HG02610 (cell line): Measurements from ENCODE around the gene MACROH2A1.
"Not testable (repeated sequence)": the region's sequence is repeated elsewhere in the genome, so short reads cannot be mapped to it uniquely, and the experiment has no call there.

Source experiments
- ATAC-seq: cut with Tn5 transposase; IDR thresholded peaks from one replicate; pipeline ENCODE4 v1.9.1; 2021; ENCODE audit warnings: mild to moderate bottlenecking, moderate library complexity; ENCODE audit not compliant: unreplicated experiment

Gene MACROH2A1

DNA sequence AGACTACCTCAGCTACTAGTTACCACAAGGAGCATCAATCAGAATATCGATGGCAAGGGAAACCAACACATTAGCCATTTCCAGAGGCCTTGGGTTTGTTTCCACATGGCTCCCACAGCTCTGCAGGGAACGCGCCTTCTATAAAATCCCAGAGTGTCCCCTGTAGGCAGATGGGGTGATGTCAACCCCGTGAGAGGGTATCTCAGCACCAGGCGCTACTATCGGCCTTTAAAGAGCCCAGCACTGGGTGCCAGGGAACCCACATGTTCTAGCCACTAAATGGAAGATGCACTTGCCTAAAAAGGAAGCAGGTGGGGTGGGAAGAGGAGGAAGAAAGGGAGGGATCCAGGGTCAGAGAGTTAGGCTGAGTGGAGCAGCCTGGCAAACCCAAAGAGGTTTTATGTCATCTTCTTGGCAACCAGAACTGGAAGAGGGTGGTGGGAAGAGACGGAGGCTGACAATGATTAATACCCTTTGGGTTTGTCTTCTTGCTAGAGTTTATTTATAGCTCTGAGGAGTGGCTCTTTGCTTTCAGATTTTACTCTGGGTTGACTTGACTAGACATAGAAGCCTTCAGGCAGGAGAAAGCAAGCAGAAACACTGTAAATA lies 19.9 kb downstream of the MACROH2A1 start:
- no peak for ATAC-seq

DNA sequence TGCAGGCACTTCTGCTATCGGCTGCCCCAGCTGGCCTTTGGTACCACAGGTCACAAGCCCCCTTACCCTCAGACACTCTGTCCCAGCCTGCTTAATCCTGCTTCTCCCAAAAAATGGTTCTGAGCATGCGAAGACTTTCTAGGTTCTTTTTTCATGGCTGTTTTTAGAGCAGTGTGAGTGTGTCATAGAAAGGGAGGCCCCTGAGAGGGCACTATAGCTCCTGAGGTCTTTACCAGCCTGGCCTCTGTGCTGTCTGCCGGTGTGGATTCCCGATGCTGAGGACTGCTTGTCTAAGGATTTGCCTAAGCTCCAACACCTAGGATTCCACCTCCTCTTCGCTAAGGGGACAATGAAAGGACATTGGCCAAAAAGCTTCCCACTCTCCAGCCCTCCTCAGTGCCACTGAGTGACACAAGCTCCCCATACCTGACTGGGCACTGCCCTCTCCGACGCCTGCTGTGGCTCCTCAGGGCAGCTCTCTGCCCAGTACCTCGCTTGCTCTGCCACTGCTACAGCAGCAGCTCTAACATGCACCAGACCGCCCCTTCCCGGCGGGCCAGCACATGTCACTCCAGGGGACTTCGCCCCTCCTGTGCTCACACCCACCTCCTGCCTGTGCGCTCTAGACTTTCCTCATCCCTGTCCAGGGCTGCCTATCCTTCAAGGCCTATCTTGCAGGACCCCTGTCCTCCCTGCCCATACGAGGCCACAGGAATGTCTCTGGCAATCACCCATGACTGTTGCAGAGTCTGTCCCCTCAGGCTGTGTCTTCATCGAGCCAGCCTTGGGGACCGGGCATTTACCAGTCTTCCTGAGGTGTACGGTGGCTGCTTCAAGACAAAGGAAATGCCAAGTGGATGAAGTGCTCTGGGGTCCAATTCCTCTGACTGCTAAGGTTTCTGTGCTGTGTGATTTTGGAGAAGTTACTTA lies 21.0 kb downstream of the MACROH2A1 start:
- ATAC-seq = peak; percentile 7

DNA sequence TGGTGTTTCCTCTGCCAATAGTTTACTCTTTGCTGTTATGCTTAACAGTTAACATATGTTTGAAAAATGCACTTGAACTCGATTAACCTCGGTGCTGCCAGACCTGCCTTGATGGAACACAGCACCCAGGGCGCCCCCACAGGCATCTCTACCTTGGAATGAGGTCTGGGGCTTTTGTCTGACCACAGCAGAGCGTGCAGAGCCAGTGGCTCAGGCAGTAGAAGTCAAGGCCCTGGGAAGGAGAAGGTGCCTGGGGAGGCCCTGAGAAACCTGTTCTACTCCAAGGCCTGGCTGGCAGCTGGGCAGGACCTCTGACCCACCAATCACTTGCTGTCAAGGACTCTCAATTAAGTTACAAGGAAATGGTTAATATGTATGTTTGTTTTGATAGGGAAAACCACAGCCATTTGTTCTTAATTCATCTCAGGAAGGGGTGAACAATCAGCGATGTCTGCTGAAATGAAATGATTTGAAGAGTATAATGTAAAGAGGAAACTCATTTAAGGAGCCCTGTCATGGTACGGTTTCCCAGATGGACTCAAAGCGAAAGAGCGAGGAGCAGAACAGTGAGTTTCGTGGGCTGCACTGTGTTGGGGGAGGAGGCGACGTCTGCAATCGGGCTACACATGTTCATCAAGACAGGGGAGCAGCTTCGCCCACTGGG lies 21.9 kb downstream of the MACROH2A1 start:
- peak; percentile 93 for ATAC-seq

DNA sequence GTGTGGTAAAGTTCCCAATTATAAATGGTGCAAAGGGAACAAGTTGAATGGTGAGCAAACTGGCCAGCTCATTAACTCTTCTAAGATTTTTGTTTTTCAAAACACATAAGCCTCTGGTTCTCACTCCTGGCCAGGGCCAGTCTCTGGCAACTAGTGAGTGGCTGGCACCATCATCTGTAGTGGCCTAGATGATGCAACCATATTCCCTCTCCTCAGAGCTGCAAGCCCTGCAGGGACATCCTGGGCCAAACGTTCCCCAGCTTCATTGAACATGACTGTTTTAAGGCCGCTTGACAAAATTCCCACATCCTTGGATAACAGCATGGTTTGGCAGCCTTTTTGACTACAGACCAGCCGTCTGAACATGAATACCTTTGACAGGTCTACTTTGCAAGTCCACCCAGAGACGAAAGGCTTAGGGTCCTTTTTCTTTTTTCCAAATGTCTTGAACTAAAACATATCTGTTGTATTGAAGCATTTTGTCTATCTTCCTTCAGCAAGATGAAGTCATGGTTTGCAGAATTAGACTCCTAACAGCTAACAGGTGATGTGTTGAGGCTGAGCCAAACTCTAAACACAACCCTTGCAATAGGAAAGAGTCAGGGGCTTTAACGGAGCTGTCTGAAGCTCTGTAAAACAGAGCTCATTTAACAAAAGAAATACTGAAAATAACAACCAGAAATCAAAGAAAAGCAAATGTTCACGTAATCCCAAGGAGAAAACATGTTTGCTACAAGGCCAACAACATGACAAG lies 23.8 kb downstream of the MACROH2A1 start:
- no peak for ATAC-seq

DNA sequence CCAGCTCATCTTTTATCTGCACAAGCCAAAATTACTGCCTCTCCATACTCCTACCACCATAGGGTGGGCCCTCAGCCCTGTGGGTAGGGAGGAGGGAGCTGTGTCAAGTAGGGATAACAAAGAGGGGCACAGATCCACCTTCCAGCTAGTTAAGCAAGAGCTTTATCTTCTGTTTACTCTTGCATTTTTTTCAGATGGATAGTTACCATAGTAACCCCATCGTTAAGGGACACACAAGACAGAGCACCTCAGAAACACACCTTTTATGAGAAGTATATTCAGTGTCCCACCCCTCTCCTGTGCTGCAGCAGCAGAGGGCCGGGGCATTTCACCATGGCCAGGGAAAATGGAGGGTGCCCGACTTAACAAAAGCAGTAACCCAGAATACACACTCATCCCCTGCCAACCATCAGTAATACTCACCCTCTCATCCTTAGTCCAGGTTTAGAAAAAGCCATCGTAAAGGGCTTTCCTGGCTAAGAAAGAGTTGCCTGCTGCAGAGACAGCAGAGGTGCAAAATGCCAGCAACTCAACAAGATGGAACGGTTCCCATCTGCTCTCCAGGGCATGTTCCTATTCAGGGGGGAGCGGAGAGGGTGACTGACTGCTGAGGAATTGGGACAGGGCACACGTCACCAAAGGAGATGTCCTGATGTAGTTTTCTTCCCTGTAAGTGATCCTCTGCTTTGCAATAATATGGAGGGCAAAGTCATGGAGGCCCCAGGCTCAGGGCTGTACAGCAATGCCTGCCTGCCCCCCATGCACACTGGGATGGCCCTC lies 25.1 kb downstream of the MACROH2A1 start:
- no peak for ATAC-seq

DNA sequence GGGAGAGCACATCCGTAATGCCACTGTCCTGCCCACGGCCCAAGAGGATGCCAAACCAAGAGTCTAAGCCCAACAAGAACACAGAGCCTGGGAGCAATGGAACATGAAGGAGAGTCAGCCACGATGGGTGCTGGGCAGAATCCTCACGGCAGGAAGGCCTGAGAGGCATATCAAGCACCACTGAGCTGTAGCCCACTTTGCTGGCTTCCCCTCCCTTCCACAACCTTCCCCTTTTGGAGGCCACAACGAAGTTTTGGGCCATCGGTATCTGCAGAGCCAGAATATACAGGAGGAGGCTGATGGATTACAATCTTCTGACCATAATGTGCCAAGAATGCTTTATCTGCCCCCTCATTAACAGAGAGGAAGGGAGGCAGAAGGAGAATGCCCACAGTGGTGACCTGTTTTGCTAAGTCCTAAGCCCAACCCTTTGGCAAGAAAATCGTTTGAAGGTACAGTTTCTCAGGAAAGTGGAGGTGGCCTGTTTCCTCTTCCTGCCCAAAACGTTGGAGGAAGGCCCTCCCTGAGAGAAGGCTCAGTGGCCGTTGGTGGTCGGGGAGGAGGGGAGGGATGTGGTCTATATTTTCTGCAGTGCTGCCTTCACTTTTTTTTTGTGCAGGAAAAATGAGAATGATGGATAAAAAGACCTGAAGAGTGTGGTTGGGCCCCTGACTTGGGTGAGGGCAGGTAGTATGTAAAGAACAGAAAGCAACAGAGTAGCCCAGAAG lies 26.2 kb downstream of the MACROH2A1 start:
- ATAC-seq = no peak

DNA sequence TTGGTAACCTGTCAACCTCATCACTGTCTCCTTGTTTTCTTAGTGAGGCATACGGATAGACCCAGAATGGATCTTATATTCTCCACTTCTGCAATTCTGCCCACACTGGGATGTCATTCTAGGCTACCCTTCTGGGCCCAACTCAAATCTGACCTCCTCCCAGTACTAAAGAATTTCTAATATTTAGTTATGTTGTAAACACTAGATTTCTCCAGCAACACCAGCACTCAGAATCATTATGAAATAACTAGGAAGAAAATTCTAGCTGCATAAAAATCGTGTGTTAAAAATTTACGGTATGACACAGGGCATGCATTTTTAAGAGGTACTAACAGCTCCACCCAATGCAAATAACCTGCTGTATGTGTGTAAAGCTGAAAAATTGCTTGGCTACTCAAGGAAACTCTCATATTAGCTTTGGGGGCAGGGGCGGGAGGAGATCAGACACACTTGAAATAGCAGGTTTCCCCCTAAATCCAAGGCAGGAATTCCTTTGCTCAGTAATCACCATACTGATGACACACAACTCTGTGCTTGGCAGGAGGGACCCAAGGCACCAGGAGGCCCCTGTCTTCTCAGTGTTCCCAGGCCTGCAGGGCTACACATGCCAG lies 27.3 kb downstream of the MACROH2A1 start:
- ATAC-seq = no peak

DNA sequence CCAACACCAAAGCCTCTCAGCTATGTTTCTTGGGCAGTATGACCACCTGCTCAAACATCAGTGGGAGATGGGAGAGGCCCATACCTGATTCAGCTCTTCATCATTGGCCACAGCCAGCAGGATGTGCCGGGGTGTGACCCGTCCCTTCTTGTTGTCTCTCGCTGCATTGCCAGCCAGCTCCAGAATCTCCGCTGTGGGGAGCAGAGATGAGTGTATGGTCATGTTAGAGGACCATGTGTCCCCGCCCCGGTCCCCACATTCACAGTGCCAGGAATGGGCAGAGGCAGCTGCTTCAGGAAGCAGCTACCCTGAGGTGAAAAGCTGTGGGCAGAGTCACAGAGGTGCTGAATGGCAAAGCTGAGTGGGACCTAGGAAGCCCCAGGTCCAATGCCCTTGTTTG lies 29.1 kb downstream of the MACROH2A1 start:
- no peak for ATAC-seq

DNA sequence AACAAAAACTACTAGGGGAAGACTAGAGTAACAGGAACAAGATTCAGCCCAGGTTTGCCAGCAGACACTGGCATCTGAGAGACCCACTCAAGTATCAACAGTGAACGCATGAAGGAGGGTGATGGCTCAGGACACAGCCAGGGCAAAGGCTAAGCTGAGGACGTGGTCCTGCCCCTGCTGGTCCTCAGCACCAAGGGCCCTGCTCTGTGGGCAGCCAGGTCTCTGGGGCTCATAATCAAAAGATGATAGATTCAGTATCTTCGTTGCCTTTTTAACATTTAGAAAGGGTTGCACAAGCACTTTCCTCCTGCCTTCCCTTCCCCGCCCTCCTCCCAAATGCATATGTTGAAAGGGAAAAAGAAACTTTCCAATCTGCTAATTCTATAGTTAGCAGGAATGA lies 31.5 kb downstream of the MACROH2A1 start:
- ATAC-seq = no peak

DNA sequence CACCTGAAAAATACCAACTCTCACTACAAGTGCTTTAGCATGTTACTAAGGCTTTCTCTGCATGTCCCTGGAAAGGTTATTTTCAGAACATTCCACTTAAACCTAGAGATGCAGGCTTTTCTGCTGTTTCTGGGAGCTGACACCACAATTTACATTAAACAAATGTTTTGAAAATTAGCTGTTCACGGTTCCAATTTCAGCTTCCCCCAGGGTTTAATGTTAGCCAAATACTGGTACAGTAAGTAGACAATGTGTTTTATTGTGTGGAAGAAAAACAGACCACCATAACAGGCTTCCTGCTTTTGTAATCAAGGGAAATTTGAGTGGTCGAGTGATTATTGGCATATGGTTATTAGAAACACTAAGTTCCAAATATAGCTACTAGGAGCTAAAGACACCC lies 32.0 kb downstream of the MACROH2A1 start:
- ATAC-seq = no peak

DNA sequence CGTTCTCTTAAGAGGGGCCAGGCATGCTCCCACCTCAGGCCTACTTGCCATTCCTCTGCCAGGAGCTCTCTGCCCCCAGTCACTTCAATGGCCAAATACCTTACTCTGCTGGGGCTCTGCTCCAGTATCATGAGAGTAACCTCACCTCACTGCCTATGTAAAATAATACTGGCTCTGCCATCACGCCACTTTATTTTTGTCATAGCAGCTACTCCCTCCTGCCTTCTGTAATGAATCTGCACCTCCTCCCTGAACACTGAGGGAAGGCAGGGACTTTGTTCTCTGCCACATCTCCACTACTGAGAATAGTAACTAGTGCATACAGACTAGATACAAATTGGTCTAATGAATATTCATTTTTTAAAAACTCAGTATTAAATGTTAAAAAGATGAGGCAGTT lies 33.8 kb downstream of the MACROH2A1 start:
- ATAC-seq = no peak

DNA sequence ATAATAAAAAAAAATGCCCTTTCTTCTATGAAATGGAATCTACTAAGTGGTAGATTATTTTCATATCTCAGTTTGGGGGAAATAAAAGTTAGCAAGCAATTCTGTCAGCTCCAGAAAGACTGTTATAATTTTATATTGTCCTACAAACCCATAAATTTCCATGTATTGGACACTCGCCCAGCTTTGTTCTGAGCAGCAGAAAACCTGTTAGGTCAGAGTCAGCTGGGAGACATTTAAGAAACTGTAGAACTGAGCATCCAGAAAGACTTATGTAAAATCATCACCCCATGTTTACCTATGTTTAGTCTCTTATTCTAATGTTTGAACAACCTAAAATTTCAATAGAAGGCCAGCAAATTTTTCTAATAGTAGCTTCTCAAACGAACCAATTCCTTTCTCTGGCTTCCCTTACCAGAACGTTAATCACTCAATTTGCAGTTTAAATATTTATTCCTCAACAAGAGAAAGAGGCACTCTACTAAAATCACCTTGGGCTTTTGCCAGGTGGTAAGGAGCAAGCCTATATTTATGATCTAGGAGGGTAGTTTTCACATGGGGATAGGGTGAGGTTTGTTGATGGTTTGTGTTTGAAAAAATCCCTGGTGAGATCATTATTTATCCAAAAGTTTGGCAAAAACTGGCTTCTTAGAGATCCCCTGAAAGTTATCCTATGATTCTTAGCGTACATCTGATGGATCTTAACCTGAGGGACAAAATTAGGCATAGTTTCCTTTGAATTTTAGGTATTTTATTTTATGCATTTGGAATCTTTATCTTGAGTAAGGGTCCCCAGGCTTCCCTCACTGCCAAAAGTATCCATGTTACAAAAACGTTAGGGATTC lies 34.4 kb downstream of the MACROH2A1 start:
- no peak for ATAC-seq

DNA sequence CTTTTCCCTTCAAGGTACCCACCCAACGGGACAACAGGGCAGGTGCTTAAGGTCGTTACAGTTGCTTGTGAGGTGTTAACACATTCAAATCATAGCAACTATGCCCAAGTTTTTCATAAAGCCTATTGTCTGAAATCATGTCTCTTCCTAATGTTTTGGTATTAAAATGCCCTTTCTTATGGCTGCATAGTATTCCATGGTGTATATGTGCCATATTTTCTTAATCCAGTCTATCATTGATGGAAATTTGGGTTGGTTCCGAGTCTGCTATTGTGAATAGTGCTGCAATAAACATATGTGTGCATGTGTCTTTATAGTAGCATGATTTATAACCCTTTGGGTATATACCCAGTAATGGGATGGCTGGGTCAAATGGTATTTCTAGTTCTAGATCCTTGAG lies 35.7 kb downstream of the MACROH2A1 start:
- ATAC-seq = not testable (repeated sequence)

DNA sequence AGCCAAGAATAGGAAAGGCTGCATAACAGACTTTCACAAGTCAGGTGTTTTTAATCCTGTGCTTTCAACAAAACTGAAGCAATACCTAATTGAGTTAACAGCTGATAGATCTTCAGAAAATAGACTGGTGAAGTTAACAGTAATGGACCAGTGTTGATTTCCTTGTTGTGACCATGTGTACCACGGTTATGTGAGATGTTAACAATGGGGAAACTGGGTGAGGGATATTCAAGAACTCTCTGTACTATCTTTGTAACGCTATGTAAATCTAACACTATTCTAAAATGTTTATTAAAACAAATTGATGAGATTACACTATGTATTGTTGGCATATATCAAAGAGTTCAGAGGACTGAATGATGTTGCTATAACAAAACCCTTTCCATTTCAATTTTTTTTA lies 36.9 kb downstream of the MACROH2A1 start:
- no peak for ATAC-seq

DNA sequence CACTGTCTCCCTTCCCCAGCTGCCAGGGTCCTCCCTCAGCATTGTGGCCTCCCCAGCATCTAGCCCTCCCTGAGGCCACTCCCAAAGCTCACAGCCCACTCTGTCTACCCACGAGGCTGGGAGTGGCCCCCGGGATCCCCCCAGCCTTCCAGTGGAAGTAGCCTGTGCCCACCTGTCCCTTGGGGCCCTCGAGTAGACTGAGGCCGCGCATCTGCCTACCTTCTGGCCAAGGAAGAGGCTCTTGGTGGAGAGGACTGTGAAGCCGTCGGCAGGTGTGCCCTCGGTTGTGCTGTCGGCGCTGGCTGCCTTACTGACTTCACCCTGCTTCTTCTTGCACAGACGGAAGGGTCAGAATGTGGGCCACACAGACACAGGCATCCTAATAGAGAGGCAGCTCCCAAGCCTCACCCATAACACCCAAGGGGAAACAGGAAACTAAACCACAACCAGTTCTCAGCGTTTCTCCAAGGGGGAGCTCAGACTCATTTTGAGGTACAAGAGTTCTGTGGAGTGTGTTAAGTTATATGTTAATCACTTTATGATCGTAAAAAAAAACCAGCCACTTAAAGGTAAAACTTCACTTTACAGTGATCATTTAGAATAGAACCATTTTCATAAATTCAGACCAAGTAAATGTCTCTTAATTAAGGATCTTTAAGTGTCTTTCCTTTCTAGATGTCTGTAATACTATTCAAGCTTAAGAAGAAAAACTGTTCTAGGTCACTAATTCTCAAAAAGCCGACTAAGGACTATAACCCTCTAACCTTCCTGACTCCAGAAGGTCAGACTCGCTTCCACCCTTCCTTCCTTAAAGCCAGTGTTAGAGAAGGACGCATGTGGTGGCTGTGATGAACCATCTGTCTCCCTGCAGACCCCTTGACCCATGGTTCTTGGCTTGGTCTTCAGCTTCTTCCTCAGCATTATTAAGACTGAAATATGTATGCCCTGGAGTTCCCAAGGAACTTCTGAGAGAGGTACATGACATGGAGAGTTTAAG lies 38.5 kb downstream of the MACROH2A1 start:
- ATAC-seq = no peak

DNA sequence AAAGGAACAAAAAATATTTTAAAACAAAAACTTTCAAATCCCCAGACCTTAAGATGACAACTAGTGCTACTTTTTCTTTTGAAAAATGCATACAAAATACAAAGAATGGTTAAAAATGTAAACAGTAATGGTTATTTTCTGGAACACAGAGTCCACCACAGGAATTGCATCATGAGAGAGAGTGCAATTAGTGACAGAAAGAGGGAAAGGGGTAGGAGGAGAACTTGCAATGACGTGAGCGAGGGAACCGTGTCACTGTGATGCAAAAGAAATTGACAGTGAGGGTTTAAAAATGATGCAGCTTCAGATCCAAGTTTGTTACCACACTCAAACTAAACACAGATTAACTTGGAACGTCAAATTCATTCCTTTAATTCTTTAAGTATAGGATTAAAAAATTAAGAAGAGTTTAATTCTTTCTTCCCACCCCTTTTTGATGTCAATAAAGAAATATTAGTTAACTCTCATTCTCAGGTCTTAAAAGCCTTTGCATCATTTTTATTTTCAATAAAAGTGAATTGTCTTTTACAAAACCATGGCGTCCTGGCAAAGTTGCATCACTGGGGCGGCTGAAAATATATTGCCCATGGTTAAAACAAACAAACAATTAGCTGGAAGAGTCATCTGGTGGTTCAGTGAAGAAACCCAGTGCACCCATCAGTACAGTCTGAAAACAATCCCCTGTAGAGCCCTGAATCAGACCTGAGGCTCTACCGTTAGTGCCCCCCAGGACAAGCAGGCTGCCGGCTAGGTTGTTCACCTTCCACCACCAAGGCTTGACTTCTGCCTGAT lies 39.5 kb downstream of the MACROH2A1 start:
- no peak for ATAC-seq
